MM.1S (cell line): ENCODE data around the gene DDX25.

Source experiments
- DNase-seq: peaks from one replicate; pipeline ENCODE4 v3.0.0-alpha.2; 2015
- H2AFZ ChIP-seq: fragments of 300-600 bp; sonication (generic); 2 replicates; pipeline ENCODE4 v1.6.0; 2016; ENCODE audit warnings: antibody characterized with exemption, low read length
- H3F3A ChIP-seq: fragments of 300-600 bp; sonication (generic); 2 replicates; pipeline ENCODE4 v1.6.1; 2016; ENCODE audit warnings: mild to moderate bottlenecking, antibody characterized with exemption, low read length, moderate library complexity, mixed read lengths; ENCODE audit not compliant: insufficient read depth
- H3K27ac ChIP-seq: fragments of 300-600 bp; sonication (generic); 2 replicates; pipeline ENCODE4 v1.5.1; 2016; ENCODE audit warnings: mild to moderate bottlenecking, low read length
- H3K27me3 ChIP-seq: fragments of 300-600 bp; sonication (generic); replicated peaks from 2 replicates; pipeline ENCODE4 v1.6.0; 2016; ENCODE audit warnings: low read length; ENCODE audit not compliant: insufficient read depth
- H3K36me3 ChIP-seq: fragments of 300-600 bp; sonication (generic); replicated peaks from 2 replicates; pipeline ENCODE4 v1.6.1; 2016; ENCODE audit warnings: mild to moderate bottlenecking, low read length, mixed read lengths; ENCODE audit not compliant: insufficient read depth
- H3K4me1 ChIP-seq: fragments of 300-600 bp; sonication (generic); 2 replicates; pipeline ENCODE4 v1.6.1; 2016; ENCODE audit warnings: low read length, mixed read lengths
- H3K4me2 ChIP-seq: fragments of 300-600 bp; sonication (generic); 2 replicates; pipeline ENCODE4 v1.6.0; 2016; ENCODE audit warnings: low read depth, low read length
- H3K4me3 ChIP-seq: fragments of 300-600 bp; sonication (generic); 2 replicates; pipeline ENCODE4 v1.5.1; 2016; ENCODE audit warnings: low read length, mixed read lengths
- H3K79me2 ChIP-seq: fragments of 300-600 bp; sonication (generic); 2 replicates; pipeline ENCODE4 v1.6.1; 2016; ENCODE audit warnings: mixed run types, low read length, mixed read lengths
- H3K9ac ChIP-seq: fragments of 300-600 bp; sonication (generic); 2 replicates; pipeline ENCODE4 v1.6.1; 2016; ENCODE audit warnings: low read length, mixed read lengths
- H3K9me2 ChIP-seq: fragments of 300-600 bp; sonication (generic); replicated peaks from 2 replicates; pipeline ENCODE4 v1.6.1; 2016; ENCODE audit warnings: mild to moderate bottlenecking, low read length, mixed read lengths; ENCODE audit not compliant: insufficient read depth
- H3K9me3 ChIP-seq: fragments of 300-600 bp; sonication (generic); replicated peaks from 2 replicates; pipeline ENCODE4 v1.6.1; 2016; ENCODE audit warnings: mild to moderate bottlenecking, low read length, mixed read lengths; ENCODE audit not compliant: insufficient read depth
- H4K20me1 ChIP-seq: fragments of 300-600 bp; sonication (generic); 2 replicates; pipeline ENCODE4 v1.6.1; 2016; ENCODE audit warnings: mild to moderate bottlenecking, low read length, moderate library complexity, mixed read lengths; ENCODE audit not compliant: insufficient read depth
- CTCF ChIP-seq: fragments of 300-600 bp; sonication (generic); IDR thresholded peaks from 2 replicates; pipeline ENCODE4 v1.5.1; 2016; ENCODE audit warnings: antibody characterized with exemption, low read length, mixed read lengths
- EZH2 ChIP-seq: fragments of 300-600 bp; sonication (generic); optimal IDR thresholded peaks from 2 replicates; pipeline ENCODE3; 2017; ENCODE audit warnings: low read depth, mild to moderate bottlenecking, antibody characterized with exemption, low read length, mixed read lengths
- EZH2phosphoT487 ChIP-seq: fragments of 300-600 bp; sonication (generic); IDR thresholded peaks from 2 replicates; pipeline ENCODE4 v1.6.1; 2018; ENCODE audit warnings: antibody characterized with exemption, low read length

Gene DDX25

DNA sequence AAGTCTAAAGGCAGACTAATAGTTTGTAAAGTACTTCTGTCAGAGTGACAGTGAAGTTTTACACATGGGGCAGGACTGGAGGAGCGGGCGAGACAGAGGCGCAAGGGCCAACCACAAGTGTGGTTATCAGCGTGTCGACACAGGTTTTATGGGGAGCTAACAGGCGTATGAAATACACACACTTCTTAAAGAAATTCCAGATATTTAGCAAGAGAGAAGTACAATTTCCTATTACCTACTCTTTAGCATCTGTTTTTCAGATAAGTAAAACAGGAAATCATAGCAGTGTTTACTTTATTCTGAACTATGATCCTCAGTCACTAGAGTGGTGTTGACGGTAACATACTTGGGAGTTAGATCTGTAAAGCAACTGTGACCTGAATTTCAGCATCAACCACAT is 64.0 kb downstream of the DDX25 start:
- Histone ChIP-seq H3K4me1 (no peaks in the 10 kb centered on the region), H3K36me3 (no peaks in the 10 kb centered on the region), H3K27me3 (no peaks in the 10 kb centered on the region), H3K4me2 (no peak overlapping the region), H3K79me2 (no peaks in the 10 kb centered on the region), H4K20me1 (no peaks in the 10 kb centered on the region), H3K9ac (no peak overlapping the region), H3K9me3 (no peaks in the 10 kb centered on the region), H2AFZ (no peak overlapping the region), H3K27ac (no peak overlapping the region), H3K4me3 (no peak overlapping the region), H3F3A (no peaks in the 10 kb centered on the region), H3K9me2 (no peaks in the 10 kb centered on the region)
- DNase-seq: no peak
- TF ChIP-seq EZH2phosphoT487 (no peak), EZH2 (no peak), CTCF (no peak)

DNA sequence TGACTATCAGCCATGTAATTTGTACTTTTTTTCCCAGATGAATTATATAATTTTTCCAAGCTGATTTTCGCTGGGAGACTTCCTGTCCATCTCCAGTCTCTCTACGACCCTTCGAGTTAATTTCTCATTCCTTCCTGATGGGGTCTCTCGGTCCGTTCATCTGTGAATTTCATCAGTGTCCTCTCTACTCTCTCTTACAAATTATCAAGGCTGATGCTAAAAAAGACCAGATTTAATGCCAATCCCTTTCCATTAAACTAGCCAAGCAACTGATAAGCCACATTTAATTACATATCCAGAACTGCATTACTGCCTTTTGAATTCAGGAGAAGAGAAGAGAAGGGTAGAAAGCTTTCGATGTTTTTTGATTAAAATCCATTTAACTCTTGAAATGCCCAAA is 67.3 kb downstream of the DDX25 start:
- Histone ChIP-seq H2AFZ (no peak overlapping the region), H3F3A (no peaks in the 10 kb centered on the region), H3K36me3 (no peaks in the 10 kb centered on the region), H3K4me1 (no peaks in the 10 kb centered on the region), H3K9me2 (no peaks in the 10 kb centered on the region), H3K27ac (no peak overlapping the region), H3K4me2 (no peak overlapping the region), H3K9ac (no peak overlapping the region), H3K27me3 (no peaks in the 10 kb centered on the region), H3K9me3 (no peaks in the 10 kb centered on the region), H3K4me3 (no peak overlapping the region), H4K20me1 (no peaks in the 10 kb centered on the region), H3K79me2 (no peaks in the 10 kb centered on the region)
- DNase-seq: no peak
- TF ChIP-seq EZH2 (no peak), CTCF (no peak), EZH2phosphoT487 (no peak)

GRCh38 chr11:125974284-125974683 is 70.0 kb downstream of the DDX25 start:
- Histone ChIP-seq H3K27ac (no peak overlapping the region), H3K9me3 (no peaks in the 10 kb centered on the region), H4K20me1 (no peaks in the 10 kb centered on the region), H3K9ac (no peak overlapping the region), H3K27me3 (no peaks in the 10 kb centered on the region), H3K36me3 (no peaks in the 10 kb centered on the region), H3F3A (no peaks in the 10 kb centered on the region), H2AFZ (no peak overlapping the region), H3K4me3 (no peak overlapping the region), H3K4me2 (no peak overlapping the region), H3K79me2 (no peaks in the 10 kb centered on the region), H3K4me1 (no peaks in the 10 kb centered on the region), H3K9me2 (no peaks in the 10 kb centered on the region)
- TF ChIP-seq CTCF: no peak
- TF ChIP-seq EZH2: no peak
- TF ChIP-seq EZH2phosphoT487: no peak
- DNase-seq: no peak
